Nephron progenitor cell (in vitro differentiated cells): ENCODE data around the gene SCRN1.

Source experiments
- DNase-seq: peaks from one replicate; pipeline ENCODE4 v3.0.0; 2021
- H3K27ac Mint-ChIP-seq: 2 replicates; pipeline ENCODE4 v1.8.0; 2021; ENCODE audit warnings: mild to moderate bottlenecking, moderate library complexity, mixed read lengths
- H3K27me3 Mint-ChIP-seq: 2 replicates; pipeline ENCODE4 v1.8.0; 2021; ENCODE audit warnings: mild to moderate bottlenecking, low read depth, mixed read lengths; ENCODE audit not compliant: poor library complexity
- H3K36me3 Mint-ChIP-seq: 2 replicates; pipeline ENCODE4 v1.8.0; 2021; ENCODE audit warnings: low read depth, mixed read lengths
- H3K4me1 Mint-ChIP-seq: 2 replicates; pipeline ENCODE4 v1.8.0; 2021; ENCODE audit warnings: mixed read lengths
- H3K4me3 Mint-ChIP-seq: 2 replicates; pipeline ENCODE4 v1.8.0; 2021; ENCODE audit warnings: mild to moderate bottlenecking, moderate library complexity, mixed read lengths
- H3K9me3 Mint-ChIP-seq: 2 replicates; pipeline ENCODE4 v1.8.0; 2021; ENCODE audit warnings: mild to moderate bottlenecking, moderate library complexity, mixed read lengths
- CTCF ChIP-seq: fragments of 200-600 bp; sonication (generic); IDR thresholded peaks from 2 replicates; pipeline ENCODE4 v1.5.0; 2021; ENCODE audit warnings: antibody characterized with exemption

Gene SCRN1

GRCh38 chr7:29998489-29998888, 8.9 kb upstream of the SCRN1 start:
- no peak for DNase-seq
- Mint-ChIP-seq H3K9me3 (peaks cover 51% of the 10 kb centered on the region), H3K36me3 (peaks cover 27% of the 10 kb centered on the region), H3K27me3 (peaks cover 10% of the 10 kb centered on the region), H3K4me1 (peaks cover 4% of the 10 kb centered on the region), H3K27ac (no peak overlapping the region), H3K4me3 (no peak overlapping the region)
- TF ChIP-seq CTCF = no peak

- H3K9me3 Mint-ChIP-seq = peaks cover 69% of the 10 kb centered on the region
- H3K27me3 Mint-ChIP-seq = peaks cover 9% of the 10 kb centered on the region
- TF ChIP-seq CTCF = no peak
- peaks cover 27% of the 10 kb centered on the region for H3K36me3 Mint-ChIP-seq
- DNase-seq = no peak
- H3K4me3 Mint-ChIP-seq = no peak overlapping the region
- H3K27ac Mint-ChIP-seq = no peak overlapping the region
- no peaks in the 10 kb centered on the region for H3K4me1 Mint-ChIP-seq
Measured at GRCh38 chr7:29996321-29996720, 6.7 kb upstream of the SCRN1 start.

GRCh38 chr7:29995652-29996051, 6.1 kb upstream of the SCRN1 start:
- Mint-ChIP-seq H3K9me3 (peaks cover 69% of the 10 kb centered on the region), H3K27me3 (peaks cover 6% of the 10 kb centered on the region), H3K36me3 (peaks cover 27% of the 10 kb centered on the region), H3K4me1 (no peaks in the 10 kb centered on the region), H3K4me3 (no peak overlapping the region), H3K27ac (no peak overlapping the region)
- DNase-seq = no peak
- no peak for TF ChIP-seq CTCF

- no peak for DNase-seq
- Mint-ChIP-seq H3K4me1 (peaks cover 11% of the 10 kb centered on the region), H3K4me3 (no peak overlapping the region), H3K9me3 (peaks cover 58% of the 10 kb centered on the region), H3K27ac (no peak overlapping the region), H3K36me3 (peaks cover 27% of the 10 kb centered on the region), H3K27me3 (peaks cover 6% of the 10 kb centered on the region)
- TF ChIP-seq CTCF = no peak
Measured at GRCh38 chr7:29993140-29993539, 3.5 kb upstream of the SCRN1 start.

GRCh38 chr7:29991937-29992336, 2.3 kb upstream of the SCRN1 start:
- H3K4me3 Mint-ChIP-seq = no peak overlapping the region
- H3K27ac Mint-ChIP-seq = no peak overlapping the region
- DNase-seq = no peak
- peaks cover 55% of the 10 kb centered on the region for H3K9me3 Mint-ChIP-seq
- TF ChIP-seq CTCF = no peak
- peaks cover 23% of the 10 kb centered on the region for H3K4me1 Mint-ChIP-seq
- H3K27me3 Mint-ChIP-seq = peaks cover 7% of the 10 kb centered on the region
- peaks cover 25% of the 10 kb centered on the region for H3K36me3 Mint-ChIP-seq

GRCh38 chr7:29990931-29991330, 1.3 kb upstream of the SCRN1 start:
- Mint-ChIP-seq H3K27me3 (peaks cover 8% of the 10 kb centered on the region), H3K4me1 (peaks cover 25% of the 10 kb centered on the region), H3K9me3 (peaks cover 47% of the 10 kb centered on the region), H3K27ac (no peak overlapping the region), H3K36me3 (peaks cover 17% of the 10 kb centered on the region), H3K4me3 (peak overlapping the region; percentile 73)
- no peak for DNase-seq
- TF ChIP-seq CTCF = no peak
